Smooth muscle cell (in vitro differentiated cells): ENCODE data around the gene ATP2B2. TPM values are rescaled to one million over a fixed set of nuclear protein-coding genes. Genes with fewer than 3 reads are reported as not detected.

Experiments used
- DNase-seq: peaks from one replicate; lab custom pipeline; 2025; ENCODE audit not compliant: unreplicated experiment; lab: John Stamatoyannopoulos, UW
- H2AFZ ChIP-seq: fragments of 200-600 bp; sonication (generic); 2 replicates; pipeline ENCODE4 v1.6.0; 2016; ENCODE audit warnings: antibody characterized with exemption, low read depth, mild to moderate bottlenecking
- H3F3A ChIP-seq: fragments of 200-600 bp; sonication (generic); 2 replicates; pipeline ENCODE4 v1.6.0; 2017; ENCODE audit warnings: antibody characterized with exemption, low read depth
- H3K27ac ChIP-seq: fragments of 200-600 bp; sonication (generic); 2 replicates; pipeline ENCODE4 v1.5.1; 2016; ENCODE audit warnings: low read depth, mild to moderate bottlenecking
- H3K27me3 ChIP-seq: fragments of 200-600 bp; sonication (generic); 2 replicates; pipeline ENCODE4 v1.6.1; 2016; ENCODE audit warnings: low read depth, mild to moderate bottlenecking
- H3K36me3 ChIP-seq: fragments of 200-600 bp; sonication (generic); 2 replicates; pipeline ENCODE4 v1.5.1; 2016; ENCODE audit warnings: low read depth
- H3K4me1 ChIP-seq: fragments of 200-600 bp; sonication (generic); 2 replicates; pipeline ENCODE4 v1.5.1; 2016; ENCODE audit warnings: low read depth
- H3K4me2 ChIP-seq: fragments of 200-600 bp; sonication (generic); 2 replicates; pipeline ENCODE4 v1.6.0; 2016; ENCODE audit warnings: mild to moderate bottlenecking
- H3K4me3 ChIP-seq: fragments of 200-600 bp; sonication (generic); 2 replicates; pipeline ENCODE4 v1.5.1; 2016; ENCODE audit warnings: mild to moderate bottlenecking
- H3K79me2 ChIP-seq: fragments of 200-600 bp; sonication (generic); 2 replicates; pipeline ENCODE4 v1.6.0; 2016; ENCODE audit warnings: low read depth, mild to moderate bottlenecking
- H3K9ac ChIP-seq: fragments of 200-600 bp; sonication (generic); 2 replicates; pipeline ENCODE4 v1.6.0; 2016; ENCODE audit warnings: low read depth
- H3K9me3 ChIP-seq: fragments of 200-600 bp; sonication (generic); replicated peaks from 2 replicates; pipeline ENCODE4 v1.5.1; 2016; ENCODE audit warnings: low read depth
- H4K20me1 ChIP-seq: fragments of 200-600 bp; sonication (generic); 2 replicates; pipeline ENCODE4 v1.6.0; 2016; ENCODE audit warnings: low read depth
- CTCF ChIP-seq: fragments of 200-600 bp; sonication (generic); IDR thresholded peaks from 2 replicates; pipeline ENCODE4 v1.5.1; 2017; ENCODE audit warnings: borderline replicate concordance, mild to moderate bottlenecking, antibody characterized with exemption; ENCODE audit not compliant: insufficient read depth, poor library complexity, severe bottlenecking
- WGBS: methylation state at CpG from one replicate; pipeline ENCODE4 v1.1.7; 2016; ENCODE audit warnings: low lambda C conversion rate; 5-methylcytosine and 5-hydroxymethylcytosine counted together
- polyA plus RNA-seq: library from polyadenylated mRNA; unstranded; fragments of >200 nt; fragmentation: Nextera tagmentation; extraction: Ambion mirVana; gene quantifications from 2 replicates; pipeline ENCODE4 v1.2.1, GENCODE V29; 2016
- total RNA-seq: library from RNA; depleted of rRNA; stranded (reverse); fragments of >200 nt; gene quantifications from 2 replicates; pipeline ENCODE4 v1.2.3, GENCODE V29; 2014

ATP2B2 gene
- total and polyA plus RNA-seq, 2 experiments from 2014 or later: not detected

- no peak for TF ChIP-seq CTCF
- 91% methylated on average over 3 of the region's 3 CpGs for WGBS
These were observed 105.8 kb downstream of the ATP2B2 start for GRCh38 chr3:10399634-10400033.

GRCh38 chr3:10398341-10398740, 107.0 kb downstream of the ATP2B2 start:
- Histone ChIP-seq H3K27me3 (no peaks in the 10 kb centered on the region), H3K36me3 (no peaks in the 10 kb centered on the region), H3K27ac (no peak overlapping the region), H4K20me1 (no peaks in the 10 kb centered on the region), H3K4me2 (no peak overlapping the region), H3K9ac (no peak overlapping the region), H3K9me3 (no peaks in the 10 kb centered on the region), H3F3A (no peaks in the 10 kb centered on the region), H2AFZ (no peak overlapping the region), H3K4me3 (no peak overlapping the region), H3K79me2 (no peaks in the 10 kb centered on the region), H3K4me1 (no peaks in the 10 kb centered on the region)
- no peak for DNase-seq
- no peak for TF ChIP-seq CTCF
- WGBS: 88% methylated on average over 4 of the region's 4 CpGs

More at GRCh38 chr3:10399634-10400033, 105.8 kb downstream of the ATP2B2 start:
- no peaks in the 10 kb centered on the region for H3K9me3 ChIP-seq
- H3K4me2 ChIP-seq: no peak overlapping the region
- no peaks in the 10 kb centered on the region for H3F3A ChIP-seq
- H3K36me3 ChIP-seq: no peaks in the 10 kb centered on the region
- H4K20me1 ChIP-seq: no peaks in the 10 kb centered on the region
- H3K27ac ChIP-seq: no peak overlapping the region
- H2AFZ ChIP-seq: no peak overlapping the region
- no peak for DNase-seq
- H3K9ac ChIP-seq: no peak overlapping the region
- H3K4me3 ChIP-seq: no peak overlapping the region
- H3K27me3 ChIP-seq: no peaks in the 10 kb centered on the region
- H3K4me1 ChIP-seq: no peaks in the 10 kb centered on the region
- H3K79me2 ChIP-seq: no peaks in the 10 kb centered on the region

- TF ChIP-seq CTCF: no peak
- H3K4me1 ChIP-seq: no peaks in the 10 kb centered on the region
- no peaks in the 10 kb centered on the region for H3K79me2 ChIP-seq
- H2AFZ ChIP-seq: no peak overlapping the region
- no peaks in the 10 kb centered on the region for H4K20me1 ChIP-seq
- no peak for DNase-seq
- H3K4me3 ChIP-seq: no peak overlapping the region
- no peak overlapping the region for H3K4me2 ChIP-seq
- no peak overlapping the region for H3K9ac ChIP-seq
- no peaks in the 10 kb centered on the region for H3K27me3 ChIP-seq
- H3K27ac ChIP-seq: no peak overlapping the region
- H3F3A ChIP-seq: no peaks in the 10 kb centered on the region
- no peaks in the 10 kb centered on the region for H3K36me3 ChIP-seq
- no peaks in the 10 kb centered on the region for H3K9me3 ChIP-seq
- WGBS: 90% methylated on average over 4 of the region's 4 CpGs
These were observed 107.5 kb downstream of the ATP2B2 start for GRCh38 chr3:10397879-10398278.

GRCh38 chr3:10396931-10397330, 108.5 kb downstream of the ATP2B2 start:
- no peaks in the 10 kb centered on the region for H3K36me3 ChIP-seq
- no peak for DNase-seq
- H3K9ac ChIP-seq: no peak overlapping the region
- H3K4me3 ChIP-seq: no peak overlapping the region
- H3K4me2 ChIP-seq: no peak overlapping the region
- H3F3A ChIP-seq: no peaks in the 10 kb centered on the region
- 85% methylated on average over 4 of the region's 4 CpGs for WGBS
- H3K4me1 ChIP-seq: no peaks in the 10 kb centered on the region
- no peak for TF ChIP-seq CTCF
- H3K27me3 ChIP-seq: no peaks in the 10 kb centered on the region
- H3K79me2 ChIP-seq: no peaks in the 10 kb centered on the region
- no peaks in the 10 kb centered on the region for H3K9me3 ChIP-seq
- H4K20me1 ChIP-seq: no peaks in the 10 kb centered on the region
- no peak overlapping the region for H3K27ac ChIP-seq
- no peak overlapping the region for H2AFZ ChIP-seq
